COLO829 (cell line): ENCODE data around the gene PLB1.

ENCODE experiments used
- DNase-seq: peaks from one replicate; pipeline ENCODE4 v3.0.0; 2012; ENCODE audit warnings: low spot score

PLB1 gene

GRCh38 chr2:28495551-28496250, at the start of gene PLB1:
PLB1 (plus strand) TSS chr2:28496060; CDS start chr2:28496115, 55 bp downstream.
- DNase-seq: no peak

GRCh38 chr2:28446531-28446930, 49.3 kb upstream of the PLB1 start:
- DNase-seq: no peak

- no peak for DNase-seq
Observed at GRCh38 chr2:28447086-28447485, 48.8 kb upstream of the PLB1 start.

- DNase-seq: no peak
Observed at GRCh38 chr2:28447943-28448792, 47.7 kb upstream of the PLB1 start.

- no peak for DNase-seq
Observed at GRCh38 chr2:28448793-28449100, 47.1 kb upstream of the PLB1 start.

GRCh38 chr2:28449126-28449487, 46.8 kb upstream of the PLB1 start:
- no peak for DNase-seq

GRCh38 chr2:28449488-28450395, 46.1 kb upstream of the PLB1 start:
- no peak for DNase-seq

- DNase-seq: no peak
Observed at GRCh38 chr2:28450901-28451565, 44.8 kb upstream of the PLB1 start.

- no peak for DNase-seq
Observed at GRCh38 chr2:28451793-28452533, 43.9 kb upstream of the PLB1 start.

- DNase-seq: peak; percentile 40
Observed at GRCh38 chr2:28452534-28453081, 43.3 kb upstream of the PLB1 start.

- no peak for DNase-seq
Observed at GRCh38 chr2:28453396-28453795, 42.5 kb upstream of the PLB1 start.

GRCh38 chr2:28454016-28454930, 41.6 kb upstream of the PLB1 start:
- no peak for DNase-seq

- DNase-seq: no peak
Observed at GRCh38 chr2:28457237-28457636, 38.6 kb upstream of the PLB1 start.

GRCh38 chr2:28461056-28461455, 34.8 kb upstream of the PLB1 start:
- no peak for DNase-seq

GRCh38 chr2:28462122-28462521, 33.7 kb upstream of the PLB1 start:
- no peak for DNase-seq

GRCh38 chr2:28463211-28463816, 32.5 kb upstream of the PLB1 start:
- no peak for DNase-seq

GRCh38 chr2:28463893-28464292, 32.0 kb upstream of the PLB1 start:
- DNase-seq: no peak

GRCh38 chr2:28465148-28465885, 30.5 kb upstream of the PLB1 start:
- no peak for DNase-seq

GRCh38 chr2:28469304-28469703, 26.6 kb upstream of the PLB1 start:
- no peak for DNase-seq
